Natural killer cell (primary cell): ENCODE data around the gene LYRM7. TPM values are rescaled to one million over a fixed set of nuclear protein-coding genes. Genes with fewer than 3 reads are reported as not detected.
"Not testable (repeated sequence)": the region's sequence is repeated elsewhere in the genome, so short reads cannot be mapped to it uniquely, and the experiment has no call there.

ENCODE experiments used
- ATAC-seq, 3 donors: fragments of 150-1000 bp in 2 of 3; fragments of 200-7000 bp in 1 of 3; cut with Tn5 transposase; 1 replicate in 1 of 3; 2 replicates in 2 of 3; pipeline ENCODE4 v1.10.0; 2021; ENCODE audit warnings: mild to moderate bottlenecking in 2 of 3, moderate library complexity in 2 of 3
- DNase-seq, 2 donors: peaks; one replicate each; pipeline versions ENCODE4 v3.0.0 to v3.0.0-alpha.2; 2013 to 2021; ENCODE audit warnings: mixed read lengths in 1 of 2
- H3K27ac ChIP-seq: one replicate; pipeline ENCODE4 v1.5.1; 2013; ENCODE audit warnings: mild to moderate bottlenecking, low read length
- H3K27me3 ChIP-seq: one replicate; pipeline ENCODE4 v1.6.1; 2013; ENCODE audit warnings: low read length; ENCODE audit not compliant: control insufficient read depth, insufficient read depth
- H3K36me3 ChIP-seq: one replicate; pipeline ENCODE4 v1.6.1; 2013; ENCODE audit warnings: low read length; ENCODE audit not compliant: control insufficient read depth, insufficient read depth
- H3K4me1 ChIP-seq: one replicate; pipeline ENCODE4 v1.6.1; 2013; ENCODE audit warnings: low read length; ENCODE audit not compliant: control insufficient read depth, insufficient read depth
- H3K4me3 ChIP-seq: one replicate; pipeline ENCODE4 v1.5.1; 2013; ENCODE audit warnings: low read length
- H3K9me3 ChIP-seq: one replicate; pipeline ENCODE4 v1.6.1; 2013; ENCODE audit warnings: low read length; ENCODE audit not compliant: control insufficient read depth, insufficient read depth
- H3K27ac Mint-ChIP-seq, 2 donors: one replicate each; pipeline ENCODE4 v1.8.0; 2022; ENCODE audit warnings: mild to moderate bottlenecking in 2 of 2, mixed read lengths in 2 of 2, moderate library complexity in 1 of 2
- H3K27me3 Mint-ChIP-seq, 2 donors: one replicate each; pipeline ENCODE4 v1.8.0; 2022; ENCODE audit warnings: low read depth in 2 of 2, mixed read lengths in 2 of 2
- H3K36me3 Mint-ChIP-seq: one replicate; pipeline ENCODE4 v1.8.0; 2022; ENCODE audit warnings: mixed read lengths
- H3K4me1 Mint-ChIP-seq, 2 donors: one replicate each; pipeline ENCODE4 v1.8.0; 2022; ENCODE audit warnings: mixed read lengths in 2 of 2
- H3K4me3 Mint-ChIP-seq: one replicate; pipeline ENCODE4 v1.8.0; 2022; ENCODE audit warnings: mild to moderate bottlenecking, moderate library complexity, mixed read lengths
- H3K9me3 Mint-ChIP-seq, 2 donors: one replicate each; pipeline ENCODE4 v1.8.0; 2022; ENCODE audit warnings: mixed read lengths in 2 of 2
- CTCF ChIP-seq: fragments of 200-600 bp; IDR thresholded peaks from one replicate; pipeline ENCODE4 v1.8.0; 2022; ENCODE audit warnings: antibody characterized with exemption
- WGBS: methylation state at CpG from one replicate; pipeline ENCODE4 v1.1.7; 2013; ENCODE audit warnings: missing lambda C conversion rate; ENCODE audit not compliant: insufficient coverage; 5-methylcytosine and 5-hydroxymethylcytosine counted together
- intact Hi-C: fragments of 100-400 bp; cut with micrococcal nuclease; formaldehyde crosslinking; loops from one replicate; pipeline ENCODE4 v1.14.2; 2022
- total RNA-seq, 4 donors: library from RNA; stranded (reverse); fragments of 120-200 nt in 1 of 4; gene quantifications; one replicate each; pipeline versions ENCODE4 v1.2.3 to v1.2.4, GENCODE V29; 2013 to 2022

LYRM7 gene
- 1 to 10 TPM; 7.4 to 9.7 (median 7.6) TPM for total RNA-seq
- total RNA-seq (2013) = 13.3 TPM

GRCh38 chr5:131170540-131171275, at the start of gene LYRM7:
LYRM7 (plus strand) TSS chr5:131170944; CDS start chr5:131171021, 77 bp downstream.
- Histone ChIP-seq H3K9me3 (no peaks in the 10 kb centered on the region), H3K4me3 (peak within 1 kb of the TSS; percentile 84), H3K4me1 (peaks cover 11% of the 10 kb centered on the region), H3K27ac (peak within 1 kb of the TSS; percentile 87), H3K36me3 (no peaks in the 10 kb centered on the region), H3K27me3 (no peaks in the 10 kb centered on the region)
- no peak for TF ChIP-seq CTCF
- Mint-ChIP-seq H3K27ac (peak within 1 kb of the TSS; percentile 91 to 98), H3K36me3 (no peaks in the 10 kb centered on the region), H3K4me1 (peaks cover 29 to 32% of the 10 kb centered on the region in 2 donors), H3K9me3 (no peaks in the 10 kb centered on the region), H3K4me3 (peak within 1 kb of the TSS; percentile 98), H3K27me3 (no peaks in the 10 kb centered on the region)
- peak; percentile 95 to 99 (median 95) for ATAC-seq
- intact Hi-C loops = loop anchor here (1.0 to 2.0 kb wide), 2 partner anchors 39 to 92 kb away; no protein-coding TSS in a partner anchor
- DNase-seq = peak; percentile 87 to 99
- WGBS = under 1% methylated on average over 42 of the region's 42 CpGs

GRCh38 chr5:131127244-131127643, 43.5 kb upstream of the LYRM7 start:
- not testable (repeated sequence) for H3K4me1 ChIP-seq

GRCh38 chr5:131129306-131129705, 41.4 kb upstream of the LYRM7 start:
- peaks cover 0 to 6% of the 10 kb centered on the region in 2 donors for H3K9me3 Mint-ChIP-seq
- peaks cover 16 to 37% of the 10 kb centered on the region in 2 donors for H3K27me3 Mint-ChIP-seq
- peaks cover 8 to 12% of the 10 kb centered on the region in 2 donors for H3K4me1 Mint-ChIP-seq
- no peaks in the 10 kb centered on the region for H3K4me1 ChIP-seq
- ATAC-seq (no peak), DNase-seq (no peak)
- H3K27ac Mint-ChIP-seq = no peak overlapping the region
- H3K27me3 ChIP-seq = peaks cover 2% of the 10 kb centered on the region
- H3K36me3 Mint-ChIP-seq = peaks cover 16% of the 10 kb centered on the region
- no peak overlapping the region for H3K4me3 Mint-ChIP-seq
- H3K27ac ChIP-seq = no peak overlapping the region
- WGBS = no CpG with 5 or more reads among the region's 4 CpGs
- H3K36me3 ChIP-seq = no peaks in the 10 kb centered on the region
- H3K4me3 ChIP-seq = no peak overlapping the region
- no peak for TF ChIP-seq CTCF
- peaks cover 14% of the 10 kb centered on the region for H3K9me3 ChIP-seq
- intact Hi-C loops = no loop called here

More at GRCh38 chr5:131127244-131127643, 43.5 kb upstream of the LYRM7 start:
- WGBS = 47% methylated on average over 2 of the region's 2 CpGs
- DNase-seq, H3K27ac Mint-ChIP-seq, H3K4me3 ChIP-seq, H3K27ac ChIP-seq, H3K27me3 ChIP-seq, intact Hi-C loops, H3K36me3 ChIP-seq, H3K4me3 Mint-ChIP-seq: not testable (repeated sequence)
- peaks cover 17% of the 10 kb centered on the region for H3K9me3 ChIP-seq
- peaks cover 22% of the 10 kb centered on the region for H3K36me3 Mint-ChIP-seq
- peaks cover 8 to 12% of the 10 kb centered on the region in 2 donors for H3K4me1 Mint-ChIP-seq
- H3K9me3 Mint-ChIP-seq = peaks cover 0 to 11% of the 10 kb centered on the region in 2 donors
- peak in 1 of 3 donors; percentile 72 for ATAC-seq
- H3K27me3 Mint-ChIP-seq = peaks cover 19 to 43% of the 10 kb centered on the region in 2 donors

GRCh38 chr5:131133091-131133490, 37.7 kb upstream of the LYRM7 start:
- DNase-seq, intact Hi-C loops, H3K27me3 ChIP-seq: not testable (repeated sequence)

GRCh38 chr5:131138406-131138805, 32.3 kb upstream of the LYRM7 start:
- H3K27ac Mint-ChIP-seq, H3K9me3 ChIP-seq, DNase-seq, H3K36me3 Mint-ChIP-seq, intact Hi-C loops, H3K4me3 ChIP-seq, H3K4me3 Mint-ChIP-seq, ATAC-seq, H3K9me3 Mint-ChIP-seq, H3K36me3 ChIP-seq, H3K27ac ChIP-seq, H3K27me3 ChIP-seq, H3K4me1 Mint-ChIP-seq, H3K4me1 ChIP-seq: not testable (repeated sequence)
- peaks cover 18 to 28% of the 10 kb centered on the region in 2 donors for H3K27me3 Mint-ChIP-seq
- 81% methylated on average over 5 of the region's 5 CpGs for WGBS

More at GRCh38 chr5:131133091-131133490, 37.7 kb upstream of the LYRM7 start:
- H3K27ac ChIP-seq, ATAC-seq, H3K9me3 ChIP-seq, H3K9me3 Mint-ChIP-seq, H3K36me3 Mint-ChIP-seq, H3K4me3 Mint-ChIP-seq, H3K4me3 ChIP-seq, H3K4me1 Mint-ChIP-seq, H3K4me1 ChIP-seq, H3K27ac Mint-ChIP-seq, H3K36me3 ChIP-seq: not testable (repeated sequence)
- H3K27me3 Mint-ChIP-seq = peaks cover 14 to 24% of the 10 kb centered on the region in 2 donors
- WGBS = 100% methylated on average over 1 of the region's 2 CpGs
